ENCODE data around the gene TMEM141. TPM values are rescaled to one million over a fixed set of nuclear protein-coding genes. Genes with fewer than 3 reads are reported as not detected.

Gene TMEM141
- polyA plus RNA-seq, 1 donor from 2014 or later, result 30.1 TPM

- Histone ChIP-seq H3K9me3 (ENCODE audit: low read length) (no peaks in the 10 kb centered on the region), H3K9me2 (ENCODE audit: insufficient read depth, low read length) (no peaks in the 10 kb centered on the region), H3K4me2 (ENCODE audit: low read length) (no peak overlapping the region), H4K20me1 (ENCODE audit: insufficient read depth) (no peaks in the 10 kb centered on the region), H3K36me3 (ENCODE audit: insufficient read depth, low read length) (no peaks in the 10 kb centered on the region), H3K9ac (ENCODE audit: low read length) (no peak overlapping the region), H3K4me3 (ENCODE audit: low read length) (no peak overlapping the region), H3K79me2 (replicated peaks; ENCODE audit: insufficient read depth, low read length) (no peaks in the 10 kb centered on the region), H2AFZ (ENCODE audit: low read depth, low read length) (no peak overlapping the region), H3K27me3 (ENCODE audit: insufficient read depth, low read depth, low read length) (no peaks in the 10 kb centered on the region), H3K27ac (ENCODE audit: low read length) (no peak overlapping the region), H3F3A (ENCODE audit: insufficient read depth, low read length, poor library complexity, severe bottlenecking) (no peaks in the 10 kb centered on the region)
- TF ChIP-seq TAF1 (IDR thresholded peaks at IDR 0.05; ENCODE audit: low read depth), result no peak
- TF ChIP-seq POLR2AphosphoS5 (IDR thresholded peaks at IDR 0.05), result no peak
- TF ChIP-seq SMC3 (conservative IDR thresholded peaks at IDR 0.05; ENCODE audit: poor library complexity), result no peak
Observed at GRCh38 chr9:136821826-136822544, 30.8 kb downstream of the TMEM141 start.

- Histone ChIP-seq H2AFZ (ENCODE audit: low read depth, low read length) (no peak overlapping the region), H3K36me3 (ENCODE audit: insufficient read depth, low read length) (no peaks in the 10 kb centered on the region), H3K9me2 (ENCODE audit: insufficient read depth, low read length) (no peaks in the 10 kb centered on the region), H3K27me3 (ENCODE audit: insufficient read depth, low read depth, low read length) (no peaks in the 10 kb centered on the region), H3K79me2 (replicated peaks; ENCODE audit: insufficient read depth, low read length) (no peaks in the 10 kb centered on the region), H3K4me2 (ENCODE audit: low read length) (no peak overlapping the region), H3K4me3 (ENCODE audit: low read length) (no peak overlapping the region), H3K27ac (ENCODE audit: low read length) (no peak overlapping the region), H4K20me1 (ENCODE audit: insufficient read depth) (no peaks in the 10 kb centered on the region), H3F3A (ENCODE audit: insufficient read depth, low read length, poor library complexity, severe bottlenecking) (no peaks in the 10 kb centered on the region), H3K9me3 (ENCODE audit: low read length) (no peaks in the 10 kb centered on the region), H3K9ac (ENCODE audit: low read length) (no peak overlapping the region)
- TF ChIP-seq POLR2AphosphoS5 (IDR thresholded peaks at IDR 0.05) (no peak), REST (IDR thresholded peaks at IDR 0.05; ENCODE audit: borderline replicate concordance) (no peak), SMC3 (conservative IDR thresholded peaks at IDR 0.05; ENCODE audit: poor library complexity) (no peak), EZH2 (IDR thresholded peaks at IDR 0.05; ENCODE audit: borderline replicate concordance, insufficient read depth, low read length, poor library complexity, severe bottlenecking) (no peak), RAD21 (conservative IDR thresholded peaks at IDR 0.05) (no peak), CTCF (IDR thresholded peaks at IDR 0.05; ENCODE audit: poor library complexity, severe bottlenecking) (no peak), MXI1 (conservative IDR thresholded peaks at IDR 0.05; ENCODE audit: poor library complexity, severe bottlenecking) (no peak), TAF1 (IDR thresholded peaks at IDR 0.05; ENCODE audit: low read depth) (no peak), EP300 (conservative IDR thresholded peaks at IDR 0.05; ENCODE audit: poor library complexity, severe bottlenecking) (no peak)
Observed at GRCh38 chr9:136823136-136824046, 32.2 kb downstream of the TMEM141 start.
